ENCODE data around the gene MTMR10.
A peak's percentile ranks its signal among the peaks of the same experiment; 100 is the strongest.

The MTMR10 gene

GRCh38 chr15:31032961-31033371 is 41.5 kb upstream of the MTMR10 start:
- Histone ChIP-seq H3K18ac (ENCODE audit: low read length) (no peak overlapping the region), H2BK120ac (ENCODE audit: low read depth, low read length) (no peak overlapping the region)
- no CpG with 5 or more reads among the region's 5 CpGs for WGBS, 2 donors (ENCODE audit: extremely low coverage in 2 of 2, insufficient read length in 2 of 2, insufficient replicate concordance in 1 of 2)

DNA sequence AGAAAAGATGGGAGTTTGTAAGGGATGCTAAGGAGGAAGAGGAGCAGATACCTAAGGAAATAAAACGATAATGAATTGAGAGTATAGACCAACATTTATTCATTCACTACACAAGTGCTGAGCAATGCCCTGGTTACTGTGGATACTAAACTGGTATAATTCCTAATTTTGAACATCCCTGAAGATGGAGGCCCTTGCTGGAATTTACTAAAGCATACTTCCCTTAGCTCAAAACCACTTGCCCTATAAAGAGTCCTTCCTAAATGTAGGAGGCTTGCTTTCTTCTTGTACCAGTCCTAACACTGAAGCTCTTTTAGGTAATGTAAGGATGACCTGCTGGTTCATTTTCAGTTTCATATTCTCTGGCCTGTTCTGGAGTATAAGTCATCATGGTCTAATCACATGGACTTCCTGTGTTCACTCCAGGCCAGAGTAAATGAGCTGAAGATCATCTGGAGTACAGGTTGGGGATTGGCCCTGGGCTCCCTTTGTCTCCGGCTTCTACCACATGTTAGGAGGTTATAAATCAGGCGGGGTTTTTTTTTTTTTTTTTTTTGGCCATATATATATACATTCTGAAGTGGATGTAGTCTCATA is 40.1 kb upstream of the MTMR10 start:
- no peak overlapping the region for H3K4me3 ChIP-seq (ENCODE audit: low read length in 2 of 2)
- no peak overlapping the region for H2BK5ac ChIP-seq (ENCODE audit: low read length)
- no peak overlapping the region for H2BK120ac ChIP-seq (ENCODE audit: low read depth, low read length)
- H3K36me3 ChIP-seq (replicated peaks in 1 of 2; ENCODE audit: control insufficient read depth in 2 of 2, insufficient read depth in 2 of 2, low read length in 2 of 2) = no peaks in the 10 kb centered on the region
- no peak overlapping the region for H3K23ac ChIP-seq (ENCODE audit: low read depth, low read length, poor library complexity)
- H2AFZ ChIP-seq (ENCODE audit: low read length) = no peak overlapping the region
- peaks cover 0 to 1% of the 10 kb centered on the region in 2 donors for H3K4me1 ChIP-seq (ENCODE audit: control insufficient read depth in 2 of 2, insufficient read depth in 1 of 2, low read depth in 1 of 2, low read length in 2 of 2)
- H3K9ac ChIP-seq (ENCODE audit: low read depth, low read length, poor library complexity) = no peak overlapping the region
- no CpG with 5 or more reads among the region's 3 CpGs for WGBS, 2 donors (ENCODE audit: extremely low coverage in 2 of 2, insufficient read length in 2 of 2, insufficient replicate concordance in 1 of 2)
- no peaks in the 10 kb centered on the region for H3K9me3 ChIP-seq (replicated peaks in 1 of 2; ENCODE audit: control insufficient read depth in 2 of 2, insufficient read depth in 1 of 2, low read depth in 1 of 2, low read length in 2 of 2)
- H3K14ac ChIP-seq (ENCODE audit: low read length) = no peak overlapping the region
- no peak for DNase-seq (ENCODE audit: low spot score)
- H4K91ac ChIP-seq (ENCODE audit: low read depth, low read length, poor library complexity) = no peak overlapping the region
- H2BK12ac ChIP-seq (ENCODE audit: low read length) = no peak overlapping the region
- H2BK15ac ChIP-seq (ENCODE audit: low read length) = no peak overlapping the region
- no peak overlapping the region for H3K18ac ChIP-seq (ENCODE audit: low read length)
- no peak overlapping the region for H3K4me2 ChIP-seq (ENCODE audit: insufficient read depth, low read length, poor library complexity, severe bottlenecking)
- H3K4ac ChIP-seq (ENCODE audit: low read length) = no peak overlapping the region
- no peak overlapping the region for H3K27ac ChIP-seq (replicated peaks; ENCODE audit: low read length)
- peaks cover 0 to 2% (median 0%) of the 10 kb centered on the region in 3 experiments for H3K27me3 ChIP-seq (ENCODE audit: control insufficient read depth in 3 of 3, insufficient read depth in 3 of 3, low read depth in 1 of 3, low read length in 3 of 3)
- no peaks in the 10 kb centered on the region for H3K79me1 ChIP-seq (ENCODE audit: low read depth, low read length)
- H4K8ac ChIP-seq (ENCODE audit: low read depth, low read length) = no peak overlapping the region
- H2AK5ac ChIP-seq (ENCODE audit: low read depth, low read length) = no peak overlapping the region

More at GRCh38 chr15:31032961-31033371, 41.5 kb upstream of the MTMR10 start:
- H3K4me3 ChIP-seq (ENCODE audit: low read length in 2 of 2) = no peak overlapping the region
- H3K27ac ChIP-seq (replicated peaks; ENCODE audit: low read length) = no peak overlapping the region
- no peak overlapping the region for H2BK5ac ChIP-seq (ENCODE audit: low read length)
- peaks cover 0 to 1% of the 10 kb centered on the region in 2 donors for H3K4me1 ChIP-seq (ENCODE audit: control insufficient read depth in 2 of 2, insufficient read depth in 1 of 2, low read depth in 1 of 2, low read length in 2 of 2)
- no peak overlapping the region for H3K4me2 ChIP-seq (ENCODE audit: insufficient read depth, low read length, poor library complexity, severe bottlenecking)
- H3K27me3 ChIP-seq (ENCODE audit: control insufficient read depth in 3 of 3, insufficient read depth in 3 of 3, low read depth in 1 of 3, low read length in 3 of 3) = peaks cover 0 to 2% (median 0%) of the 10 kb centered on the region in 3 experiments
- DNase-seq (ENCODE audit: low spot score) = no peak
- H2BK15ac ChIP-seq (ENCODE audit: low read length) = no peak overlapping the region
- H3K9ac ChIP-seq (ENCODE audit: low read depth, low read length, poor library complexity) = no peak overlapping the region
- H4K91ac ChIP-seq (ENCODE audit: low read depth, low read length, poor library complexity) = no peak overlapping the region
- no peak overlapping the region for H2AK5ac ChIP-seq (ENCODE audit: low read depth, low read length)
- H4K8ac ChIP-seq (ENCODE audit: low read depth, low read length) = no peak overlapping the region
- no peak overlapping the region for H2AFZ ChIP-seq (ENCODE audit: low read length)
- no peak overlapping the region for H2BK12ac ChIP-seq (ENCODE audit: low read length)
- no peak overlapping the region for H3K23ac ChIP-seq (ENCODE audit: low read depth, low read length, poor library complexity)
- no peaks in the 10 kb centered on the region for H3K36me3 ChIP-seq (replicated peaks in 1 of 2; ENCODE audit: control insufficient read depth in 2 of 2, insufficient read depth in 2 of 2, low read length in 2 of 2)
- H3K4ac ChIP-seq (ENCODE audit: low read length) = no peak overlapping the region
- no peaks in the 10 kb centered on the region for H3K79me1 ChIP-seq (ENCODE audit: low read depth, low read length)
- no peaks in the 10 kb centered on the region for H3K9me3 ChIP-seq (replicated peaks in 1 of 2; ENCODE audit: control insufficient read depth in 2 of 2, insufficient read depth in 1 of 2, low read depth in 1 of 2, low read length in 2 of 2)
- H3K14ac ChIP-seq (ENCODE audit: low read length) = no peak overlapping the region

- WGBS, 2 donors (ENCODE audit: extremely low coverage in 2 of 2, insufficient read length in 2 of 2, insufficient replicate concordance in 1 of 2) = no CpG with 5 or more reads among the region's 8 CpGs
- H3K9me3 ChIP-seq (replicated peaks in 1 of 2; ENCODE audit: control insufficient read depth in 2 of 2, insufficient read depth in 1 of 2, low read depth in 1 of 2, low read length in 2 of 2) = no peaks in the 10 kb centered on the region
- no peak overlapping the region for H4K8ac ChIP-seq (ENCODE audit: low read depth, low read length)
- no peak overlapping the region for H3K4me2 ChIP-seq (ENCODE audit: insufficient read depth, low read length, poor library complexity, severe bottlenecking)
- no peak overlapping the region for H3K23ac ChIP-seq (ENCODE audit: low read depth, low read length, poor library complexity)
- no peaks in the 10 kb centered on the region for H3K27me3 ChIP-seq (ENCODE audit: control insufficient read depth in 3 of 3, insufficient read depth in 3 of 3, low read depth in 1 of 3, low read length in 3 of 3)
- H3K4me3 ChIP-seq (ENCODE audit: low read length in 2 of 2) = no peak overlapping the region
- no peaks in the 10 kb centered on the region for H3K36me3 ChIP-seq (replicated peaks in 1 of 2; ENCODE audit: control insufficient read depth in 2 of 2, insufficient read depth in 2 of 2, low read length in 2 of 2)
- no peak overlapping the region for H3K9ac ChIP-seq (ENCODE audit: low read depth, low read length, poor library complexity)
- no peak overlapping the region for H2AK5ac ChIP-seq (ENCODE audit: low read depth, low read length)
- H2BK15ac ChIP-seq (ENCODE audit: low read length) = no peak overlapping the region
- no peak for DNase-seq (ENCODE audit: low spot score)
- H2BK120ac ChIP-seq (ENCODE audit: low read depth, low read length) = no peak overlapping the region
- H4K91ac ChIP-seq (ENCODE audit: low read depth, low read length, poor library complexity) = no peak overlapping the region
- no peaks in the 10 kb centered on the region for H3K79me1 ChIP-seq (ENCODE audit: low read depth, low read length)
- H3K4ac ChIP-seq (ENCODE audit: low read length) = no peak overlapping the region
- no peak overlapping the region for H2AFZ ChIP-seq (ENCODE audit: low read length)
- H2BK5ac ChIP-seq (ENCODE audit: low read length) = no peak overlapping the region
- H3K18ac ChIP-seq (ENCODE audit: low read length) = no peak overlapping the region
- no peak overlapping the region for H3K14ac ChIP-seq (ENCODE audit: low read length)
- H3K27ac ChIP-seq (replicated peaks; ENCODE audit: low read length) = no peak overlapping the region
- peaks cover 4 to 16% of the 10 kb centered on the region in 2 donors for H3K4me1 ChIP-seq (ENCODE audit: control insufficient read depth in 2 of 2, insufficient read depth in 1 of 2, low read depth in 1 of 2, low read length in 2 of 2)
- no peak overlapping the region for H2BK12ac ChIP-seq (ENCODE audit: low read length)
These were observed 36.6 kb upstream of the MTMR10 start for GRCh38 chr15:31027910-31028578.

GRCh38 chr15:31025996-31026395 is 34.6 kb upstream of the MTMR10 start:
- Histone ChIP-seq H3K23ac (ENCODE audit: low read depth, low read length, poor library complexity) (no peak overlapping the region), H3K9ac (ENCODE audit: low read depth, low read length, poor library complexity) (no peak overlapping the region), H3K4me3 (ENCODE audit: low read length in 2 of 2) (no peak overlapping the region), H4K8ac (ENCODE audit: low read depth, low read length) (no peak overlapping the region), H3K9me3 (replicated peaks in 1 of 2; ENCODE audit: control insufficient read depth in 2 of 2, insufficient read depth in 1 of 2, low read depth in 1 of 2, low read length in 2 of 2) (no peaks in the 10 kb centered on the region), H2BK12ac (ENCODE audit: low read length) (no peak overlapping the region), H3K4me2 (ENCODE audit: insufficient read depth, low read length, poor library complexity, severe bottlenecking) (no peak overlapping the region), H3K79me1 (ENCODE audit: low read depth, low read length) (no peaks in the 10 kb centered on the region), H3K14ac (ENCODE audit: low read length) (no peak overlapping the region), H2AK5ac (ENCODE audit: low read depth, low read length) (no peak overlapping the region), H2BK5ac (ENCODE audit: low read length) (no peak overlapping the region), H3K27ac (replicated peaks; ENCODE audit: low read length) (no peak overlapping the region), H2BK120ac (ENCODE audit: low read depth, low read length) (no peak overlapping the region), H3K27me3 (ENCODE audit: control insufficient read depth in 3 of 3, insufficient read depth in 3 of 3, low read depth in 1 of 3, low read length in 3 of 3) (no peaks in the 10 kb centered on the region), H2AFZ (ENCODE audit: low read length) (no peak overlapping the region), H3K36me3 (replicated peaks in 1 of 2; ENCODE audit: control insufficient read depth in 2 of 2, insufficient read depth in 2 of 2, low read length in 2 of 2) (no peaks in the 10 kb centered on the region), H2BK15ac (ENCODE audit: low read length) (peak overlapping the region; percentile 40), H4K91ac (ENCODE audit: low read depth, low read length, poor library complexity) (no peak overlapping the region), H3K4ac (ENCODE audit: low read length) (no peak overlapping the region), H3K4me1 (ENCODE audit: control insufficient read depth in 2 of 2, insufficient read depth in 1 of 2, low read depth in 1 of 2, low read length in 2 of 2) (peaks cover 4 to 16% of the 10 kb centered on the region in 2 donors), H3K18ac (ENCODE audit: low read length) (peak overlapping the region; percentile 5)
- WGBS, 2 donors (ENCODE audit: extremely low coverage in 2 of 2, insufficient read length in 2 of 2, insufficient replicate concordance in 1 of 2) = no CpG with 5 or more reads among the region's 25 CpGs
- no peak for DNase-seq (ENCODE audit: low spot score)

Data from neuronal stem cell (in vitro differentiated cells).